ENCODE measurements around the gene TBC1D19. TPM values are rescaled to one million over a fixed set of nuclear protein-coding genes. Genes with fewer than 3 reads are reported as not detected.

Gene TBC1D19
- total RNA-seq, 4 donors from 2014 or later: 25.0 to 31.8 (median 31.4) TPM

GRCh38 chr4:26753187-26753586, 169.3 kb downstream of the TBC1D19 start:
- WGBS, 2 donors: 93 to 95% methylated on average over 2 of the region's 2 CpGs
- TF ChIP-seq CTCF (IDR thresholded peaks at IDR 0.05) (no peak), POLR2A (IDR thresholded peaks at IDR 0.05) (no peak)
- intact Hi-C loops (cut with DNase I): no loop called here

GRCh38 chr4:26753617-26754016, 169.7 kb downstream of the TBC1D19 start:
- Histone ChIP-seq H3K9me3 (no peaks in the 10 kb centered on the region), H3K27ac (peak overlapping the region in 2 of 3 donors; percentile 19 to 62), H3K4me3 (replicated peaks in 1 of 3) (no peak overlapping the region), H3K4me1 (peaks cover 6 to 7% of the 10 kb centered on the region in 2 donors), H3K27me3 (no peaks in the 10 kb centered on the region), H3K36me3 (peaks cover 0 to 3% of the 10 kb centered on the region in 2 donors)
- DNase-seq: peak; percentile 52 to 75
- WGBS, 2 donors: 29 to 65% methylated on average over 10 of the region's 10 CpGs
- TF ChIP-seq POLR2A (IDR thresholded peaks at IDR 0.05) (no peak), CTCF (IDR thresholded peaks at IDR 0.05) (no peak)
- intact Hi-C loops (cut with DNase I): no loop called here

More at GRCh38 chr4:26753187-26753586, 169.3 kb downstream of the TBC1D19 start:
- DNase-seq: no peak
- Histone ChIP-seq H3K4me1 (peaks cover 6 to 7% of the 10 kb centered on the region in 2 donors), H3K27ac (peak overlapping the region in 2 of 3 donors; percentile 13 to 62), H3K4me3 (replicated peaks in 1 of 3) (no peak overlapping the region), H3K36me3 (peaks cover 0 to 3% of the 10 kb centered on the region in 2 donors), H3K27me3 (no peaks in the 10 kb centered on the region), H3K9me3 (no peaks in the 10 kb centered on the region)

GRCh38 chr4:26757751-26758150, 173.9 kb downstream of the TBC1D19 start:
- DNase-seq: no peak
- WGBS, 2 donors: 95 to 98% methylated on average over 1 of the region's 1 CpG
- H3K9me3 ChIP-seq: no peaks in the 10 kb centered on the region
- no peaks in the 10 kb centered on the region for H3K27me3 ChIP-seq
- no peaks in the 10 kb centered on the region for H3K36me3 ChIP-seq
- TF ChIP-seq CTCF (IDR thresholded peaks at IDR 0.05): no peak
- TF ChIP-seq POLR2A (IDR thresholded peaks at IDR 0.05): no peak
- intact Hi-C loops (cut with DNase I): no loop called here
- peaks cover 6 to 7% of the 10 kb centered on the region in 2 donors for H3K4me1 ChIP-seq
- no peak overlapping the region for H3K27ac ChIP-seq
- H3K4me3 ChIP-seq (replicated peaks in 1 of 3): no peak overlapping the region

GRCh38 chr4:26758899-26759298, 175.0 kb downstream of the TBC1D19 start:
- intact Hi-C loops (cut with DNase I): no loop called here
- Histone ChIP-seq H3K27me3 (no peaks in the 10 kb centered on the region), H3K4me3 (replicated peaks in 1 of 3) (no peak overlapping the region), H3K36me3 (no peaks in the 10 kb centered on the region), H3K27ac (no peak overlapping the region), H3K4me1 (no peaks in the 10 kb centered on the region), H3K9me3 (no peaks in the 10 kb centered on the region)
- TF ChIP-seq CTCF (IDR thresholded peaks at IDR 0.05): no peak
- no peak for TF ChIP-seq POLR2A (IDR thresholded peaks at IDR 0.05)
- 94 to 97% methylated on average over 1 of the region's 1 CpG for WGBS, 2 donors
- DNase-seq: no peak

GRCh38 chr4:26762650-26763049, 178.8 kb downstream of the TBC1D19 start:
- Histone ChIP-seq H3K4me1 (no peaks in the 10 kb centered on the region), H3K36me3 (no peaks in the 10 kb centered on the region), H3K27me3 (no peaks in the 10 kb centered on the region), H3K27ac (no peak overlapping the region), H3K9me3 (no peaks in the 10 kb centered on the region), H3K4me3 (replicated peaks in 1 of 3) (no peak overlapping the region)
- no peak for TF ChIP-seq CTCF (IDR thresholded peaks at IDR 0.05)
- no peak for TF ChIP-seq POLR2A (IDR thresholded peaks at IDR 0.05)
- intact Hi-C loops (cut with DNase I): no loop called here
- 89 to 90% methylated on average over 2 of the region's 2 CpGs for WGBS, 2 donors
- DNase-seq: no peak

Measured in thyroid gland (tissue), 4 donors.